GM18505 (cell line): ENCODE measurements around the gene NUCKS1.

Experiments
- ATAC-seq: cut with Tn5 transposase; IDR thresholded peaks from one replicate; pipeline ENCODE4 v1.9.1; 2021; ENCODE audit not compliant: unreplicated experiment
- POLR2A ChIP-seq: IDR thresholded peaks from 4 replicates; pipeline ENCODE4 v1.6.1; 2011; ENCODE audit warnings: borderline replicate concordance; ENCODE audit not compliant: insufficient read depth, insufficient read length; ENCODE audit errors: extremely low read depth

Gene NUCKS1

GRCh38 chr1:205780335-205780734 is 30.4 kb upstream of the NUCKS1 start:
- ATAC-seq: no peak

GRCh38 chr1:205777994-205778393 is 28.0 kb upstream of the NUCKS1 start:
- ATAC-seq: no peak
- no peak for TF ChIP-seq POLR2A

More at GRCh38 chr1:205780335-205780734, 30.4 kb upstream of the NUCKS1 start:
- no peak for TF ChIP-seq POLR2A

- no peak for ATAC-seq
- no peak for TF ChIP-seq POLR2A
These were observed 25.7 kb upstream of the NUCKS1 start for GRCh38 chr1:205775717-205776056.

- ATAC-seq: peak; percentile 63
These were observed 25.2 kb upstream of the NUCKS1 start, which contains the start of gene RAB29 for GRCh38 chr1:205775015-205775716. TSS of gene RAB29 (minus strand) at chr1:205775482. CDS start at chr1:205774956, 526 bp downstream.

GRCh38 chr1:205774198-205775014 is 24.4 kb upstream of the NUCKS1 start:
- ATAC-seq: no peak
- TF ChIP-seq POLR2A: peak; percentile 16

More at GRCh38 chr1:205775015-205775716, 25.2 kb upstream of the NUCKS1 start, which contains the start of gene RAB29:
- peak; percentile 60 for TF ChIP-seq POLR2A

GRCh38 chr1:205772607-205773032 is 22.6 kb upstream of the NUCKS1 start:
- no peak for ATAC-seq
- TF ChIP-seq POLR2A: no peak

GRCh38 chr1:205770618-205771017 is 20.6 kb upstream of the NUCKS1 start:
- ATAC-seq: no peak
- TF ChIP-seq POLR2A: no peak

GRCh38 chr1:205769641-205770365 is 19.8 kb upstream of the NUCKS1 start:
- TF ChIP-seq POLR2A: no peak
- ATAC-seq: no peak

- no peak for ATAC-seq
- TF ChIP-seq POLR2A: no peak
These were observed 17.3 kb upstream of the NUCKS1 start for GRCh38 chr1:205767248-205767647.

- no peak for TF ChIP-seq POLR2A
- no peak for ATAC-seq
These were observed 16.6 kb upstream of the NUCKS1 start for GRCh38 chr1:205766570-205766969.

- no peak for TF ChIP-seq POLR2A
- no peak for ATAC-seq
These were observed 16.1 kb upstream of the NUCKS1 start for GRCh38 chr1:205766038-205766437.

GRCh38 chr1:205764578-205764977 is 14.6 kb upstream of the NUCKS1 start:
- no peak for TF ChIP-seq POLR2A
- ATAC-seq: no peak

GRCh38 chr1:205763980-205764379 is 14.0 kb upstream of the NUCKS1 start:
- no peak for ATAC-seq
- no peak for TF ChIP-seq POLR2A

- no peak for ATAC-seq
- no peak for TF ChIP-seq POLR2A
These were observed 10.6 kb upstream of the NUCKS1 start for GRCh38 chr1:205760606-205761005.

- TF ChIP-seq POLR2A: no peak
- ATAC-seq: no peak
These were observed 6.6 kb upstream of the NUCKS1 start for GRCh38 chr1:205756552-205756951.
